ENCODE data around the gene PFDN1. TPM values are rescaled to one million over a fixed set of nuclear protein-coding genes. Genes with fewer than 3 reads are reported as not detected.

Gene PFDN1
- total and polyA plus RNA-seq, 2 experiments from 2014 or later = 84.1 to 98.0 TPM

- Histone ChIP-seq H3K36me3 (replicated peaks; ENCODE audit: insufficient read depth, low read depth) (no peaks in the 10 kb centered on the region), H3K27me3 (no peaks in the 10 kb centered on the region), H3K4me2 (no peak overlapping the region), H3K27ac (peak overlapping the region; percentile 85), H3K4me3 (no peak overlapping the region), H3K9me3 (ENCODE audit: low read depth) (no peaks in the 10 kb centered on the region), H3K9me2 (replicated peaks; ENCODE audit: insufficient read depth) (no peaks in the 10 kb centered on the region), H3K79me2 (peaks cover 30% of the 10 kb centered on the region), H3K4me1 (ENCODE audit: insufficient read depth) (peaks cover 47% of the 10 kb centered on the region), H2AFZ (no peak overlapping the region), H4K20me1 (ENCODE audit: insufficient read depth, poor library complexity, severe bottlenecking) (no peaks in the 10 kb centered on the region)
- 86% methylated on average over 3 of the region's 3 CpGs for WGBS (ENCODE audit: low lambda C conversion rate, missing lambda C conversion rate)
- DNase-seq (ENCODE audit: low spot score) = no peak
- TF ChIP-seq CTCF (IDR thresholded peaks at IDR 0.05; ENCODE audit: poor library complexity) = no peak
- TF ChIP-seq EZH2 (IDR thresholded peaks at IDR 0.05; ENCODE audit: borderline replicate concordance) = no peak
- TF ChIP-seq EZH2phosphoT487 (IDR thresholded peaks at IDR 0.05; ENCODE audit: low read depth, severe bottlenecking, unreplicated experiment) = no peak
Observed at GRCh38 chr5:140223567-140223966, 79.3 kb downstream of the PFDN1 start.

DNA sequence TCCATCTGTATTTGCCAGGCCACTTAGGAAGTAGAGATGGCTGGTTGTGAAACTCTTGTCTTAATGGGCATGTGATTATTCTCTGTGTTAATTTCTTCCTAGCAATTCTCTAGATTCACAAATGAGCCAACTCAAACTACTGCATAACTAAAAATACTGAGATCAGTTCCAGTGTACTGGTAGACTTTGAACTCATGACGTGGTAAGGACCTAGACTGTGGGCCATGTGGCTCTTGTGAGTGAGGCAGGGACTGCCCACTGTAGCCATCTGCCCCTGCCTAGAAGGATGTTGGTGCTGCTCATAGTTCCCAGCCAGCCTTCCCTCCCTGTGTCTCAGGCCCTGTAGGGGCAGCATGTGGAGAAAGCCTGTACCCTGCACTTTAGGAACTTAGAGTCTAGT lies 80.5 kb downstream of the PFDN1 start:
- no peaks in the 10 kb centered on the region for H3K9me2 ChIP-seq (replicated peaks; ENCODE audit: insufficient read depth)
- WGBS (ENCODE audit: low lambda C conversion rate, missing lambda C conversion rate) = 65% methylated on average over 1 of the region's 1 CpG
- peaks cover 55% of the 10 kb centered on the region for H3K4me1 ChIP-seq (ENCODE audit: insufficient read depth)
- H3K27me3 ChIP-seq = no peaks in the 10 kb centered on the region
- no peaks in the 10 kb centered on the region for H4K20me1 ChIP-seq (ENCODE audit: insufficient read depth, poor library complexity, severe bottlenecking)
- no peaks in the 10 kb centered on the region for H3K36me3 ChIP-seq (replicated peaks; ENCODE audit: insufficient read depth, low read depth)
- no peak for TF ChIP-seq CTCF (IDR thresholded peaks at IDR 0.05; ENCODE audit: poor library complexity)
- no peak for TF ChIP-seq EZH2 (IDR thresholded peaks at IDR 0.05; ENCODE audit: borderline replicate concordance)
- TF ChIP-seq EZH2phosphoT487 (IDR thresholded peaks at IDR 0.05; ENCODE audit: low read depth, severe bottlenecking, unreplicated experiment) = no peak
- DNase-seq (ENCODE audit: low spot score) = no peak
- H3K79me2 ChIP-seq = peaks cover 37% of the 10 kb centered on the region
- H3K9me3 ChIP-seq (ENCODE audit: low read depth) = no peaks in the 10 kb centered on the region
- no peak overlapping the region for H2AFZ ChIP-seq
- no peak overlapping the region for H3K4me3 ChIP-seq
- H3K4me2 ChIP-seq = no peak overlapping the region
- H3K27ac ChIP-seq = peak overlapping the region; percentile 85

GRCh38 chr5:140221697-140222223 lies 81.1 kb downstream of the PFDN1 start:
- H3K4me3 ChIP-seq = no peak overlapping the region
- TF ChIP-seq EZH2 (IDR thresholded peaks at IDR 0.05; ENCODE audit: borderline replicate concordance) (no peak), EZH2phosphoT487 (IDR thresholded peaks at IDR 0.05; ENCODE audit: low read depth, severe bottlenecking, unreplicated experiment) (no peak)
- H2AFZ ChIP-seq = no peak overlapping the region
- DNase-seq (ENCODE audit: low spot score) = no peak
- H3K36me3 ChIP-seq (replicated peaks; ENCODE audit: insufficient read depth, low read depth) = no peaks in the 10 kb centered on the region
- no peaks in the 10 kb centered on the region for H3K27me3 ChIP-seq
- H3K4me2 ChIP-seq = peak overlapping the region; percentile 20
- H3K9me3 ChIP-seq (ENCODE audit: low read depth) = no peaks in the 10 kb centered on the region
- H3K79me2 ChIP-seq = peaks cover 30% of the 10 kb centered on the region
- WGBS (ENCODE audit: low lambda C conversion rate, missing lambda C conversion rate) = 88% methylated on average over 5 of the region's 5 CpGs
- H3K4me1 ChIP-seq (ENCODE audit: insufficient read depth) = peaks cover 62% of the 10 kb centered on the region
- H4K20me1 ChIP-seq (ENCODE audit: insufficient read depth, poor library complexity, severe bottlenecking) = no peaks in the 10 kb centered on the region
- H3K27ac ChIP-seq = peak overlapping the region; percentile 85
- H3K9me2 ChIP-seq (replicated peaks; ENCODE audit: insufficient read depth) = no peaks in the 10 kb centered on the region

DNA sequence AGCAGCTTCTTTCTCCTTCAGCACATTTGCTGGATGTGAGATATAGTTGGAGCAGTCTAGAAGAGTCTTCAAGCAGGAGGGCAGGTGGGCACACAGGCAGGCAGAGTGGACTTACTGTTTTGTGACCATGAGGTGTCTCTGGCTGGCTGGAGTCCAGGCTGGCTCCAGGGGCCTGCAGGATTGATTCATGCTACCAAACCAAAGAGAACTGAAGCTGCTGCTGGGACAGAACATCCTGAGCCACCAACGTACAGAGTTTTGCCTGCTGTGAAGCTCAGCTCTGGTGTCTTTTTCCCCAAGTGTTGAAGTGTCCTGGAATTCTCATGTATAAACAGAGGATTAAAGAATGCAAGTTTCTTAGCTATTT lies 82.2 kb downstream of the PFDN1 start:
- Histone ChIP-seq H3K4me2 (peak overlapping the region; percentile 28), H3K27ac (peak overlapping the region; percentile 85), H4K20me1 (ENCODE audit: insufficient read depth, poor library complexity, severe bottlenecking) (no peaks in the 10 kb centered on the region)

More for the DNA sequence above, 82.2 kb downstream of the PFDN1 start:
- Histone ChIP-seq H3K9me3 (ENCODE audit: low read depth) (no peaks in the 10 kb centered on the region), H3K4me1 (ENCODE audit: insufficient read depth) (peaks cover 70% of the 10 kb centered on the region), H3K79me2 (peaks cover 22% of the 10 kb centered on the region), H2AFZ (no peak overlapping the region), H3K36me3 (replicated peaks; ENCODE audit: insufficient read depth, low read depth) (no peaks in the 10 kb centered on the region), H3K4me3 (no peak overlapping the region), H3K27me3 (no peaks in the 10 kb centered on the region), H3K9me2 (replicated peaks; ENCODE audit: insufficient read depth) (no peaks in the 10 kb centered on the region)
- TF ChIP-seq EZH2 (IDR thresholded peaks at IDR 0.05; ENCODE audit: borderline replicate concordance) = no peak
- no peak for TF ChIP-seq EZH2phosphoT487 (IDR thresholded peaks at IDR 0.05; ENCODE audit: low read depth, severe bottlenecking, unreplicated experiment)
- TF ChIP-seq CTCF (IDR thresholded peaks at IDR 0.05; ENCODE audit: poor library complexity) = no peak
- WGBS (ENCODE audit: low lambda C conversion rate, missing lambda C conversion rate) = 54% methylated on average over 1 of the region's 1 CpG
- no peak for DNase-seq (ENCODE audit: low spot score)

Measured in hepatocyte (in vitro differentiated cells).